ENCODE data around the gene NAA20.

Gene NAA20

DNA sequence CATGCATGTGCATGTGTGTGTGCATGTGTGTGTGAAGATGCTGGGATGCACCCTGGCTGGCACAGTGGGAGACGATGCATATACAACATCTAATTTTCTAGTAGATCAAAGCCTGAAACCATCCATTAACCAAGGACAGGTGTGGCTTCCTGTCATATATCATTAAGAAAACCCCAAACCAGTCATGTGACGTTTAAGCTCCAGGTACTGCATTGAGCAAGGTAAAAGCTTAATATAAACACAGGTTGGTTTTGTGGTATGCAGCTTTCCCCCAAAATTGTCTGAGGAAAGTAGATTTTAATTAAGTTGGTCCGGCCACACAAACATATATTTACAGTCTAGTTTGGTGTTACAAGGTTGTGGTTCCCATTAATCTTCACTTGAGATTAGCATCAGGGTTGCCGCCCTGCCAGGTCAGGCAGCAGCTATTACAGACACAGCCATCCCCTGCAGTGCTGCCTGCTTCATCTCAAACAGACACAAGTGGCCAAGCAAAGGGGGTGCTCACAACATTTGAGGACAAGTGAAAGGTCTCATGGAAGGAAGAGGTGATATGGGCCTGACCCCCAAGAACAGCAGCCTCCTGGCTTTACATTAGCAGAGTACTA is 48.6 kb upstream of the NAA20 start:
- no peaks in the 10 kb centered on the region for H3K36me3 ChIP-seq (ENCODE audit: low read length)
- no peaks in the 10 kb centered on the region for H4K20me1 ChIP-seq (ENCODE audit: low read depth, low read length)
- no peaks in the 10 kb centered on the region for H3K9me2 ChIP-seq (replicated peaks; ENCODE audit: insufficient read depth, low read length)
- TF ChIP-seq EZH2phosphoT487 (conservative IDR thresholded peaks at IDR 0.05; ENCODE audit: low read length) = no peak
- TF ChIP-seq, protein P1, sequence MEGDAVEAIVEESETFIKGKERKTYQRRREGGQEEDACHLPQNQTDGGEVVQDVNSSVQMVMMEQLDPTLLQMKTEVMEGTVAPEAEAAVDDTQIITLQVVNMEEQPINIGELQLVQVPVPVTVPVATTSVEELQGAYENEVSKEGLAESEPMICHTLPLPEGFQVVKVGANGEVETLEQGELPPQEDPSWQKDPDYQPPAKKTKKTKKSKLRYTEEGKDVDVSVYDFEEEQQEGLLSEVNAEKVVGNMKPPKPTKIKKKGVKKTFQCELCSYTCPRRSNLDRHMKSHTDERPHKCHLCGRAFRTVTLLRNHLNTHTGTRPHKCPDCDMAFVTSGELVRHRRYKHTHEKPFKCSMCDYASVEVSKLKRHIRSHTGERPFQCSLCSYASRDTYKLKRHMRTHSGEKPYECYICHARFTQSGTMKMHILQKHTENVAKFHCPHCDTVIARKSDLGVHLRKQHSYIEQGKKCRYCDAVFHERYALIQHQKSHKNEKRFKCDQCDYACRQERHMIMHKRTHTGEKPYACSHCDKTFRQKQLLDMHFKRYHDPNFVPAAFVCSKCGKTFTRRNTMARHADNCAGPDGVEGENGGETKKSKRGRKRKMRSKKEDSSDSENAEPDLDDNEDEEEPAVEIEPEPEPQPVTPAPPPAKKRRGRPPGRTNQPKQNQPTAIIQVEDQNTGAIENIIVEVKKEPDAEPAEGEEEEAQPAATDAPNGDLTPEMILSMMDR (IDR thresholded peaks at IDR 0.05; ENCODE audit: insufficient read depth, low read length, poor library complexity, severe bottlenecking) = no peak
- no peaks in the 10 kb centered on the region for H3F3A ChIP-seq (ENCODE audit: insufficient read depth)
- H2AFZ ChIP-seq (ENCODE audit: low read depth, low read length, severe bottlenecking) = no peak overlapping the region
- no peaks in the 10 kb centered on the region for H3K9me3 ChIP-seq (ENCODE audit: insufficient read depth, low read length)
- no peak overlapping the region for H3K9ac ChIP-seq (ENCODE audit: low read length)
- no peak overlapping the region for H3K27ac ChIP-seq (ENCODE audit: low read depth, low read length)
- no peak overlapping the region for H3K4me2 ChIP-seq (ENCODE audit: low read depth, low read length, poor library complexity, severe bottlenecking)
- no peaks in the 10 kb centered on the region for H3K79me2 ChIP-seq (ENCODE audit: insufficient read depth, low read length)
- H3K4me3 ChIP-seq (ENCODE audit: insufficient read depth, low read length, poor library complexity, severe bottlenecking) = no peak overlapping the region
- H3K27me3 ChIP-seq (ENCODE audit: low read length) = no peaks in the 10 kb centered on the region

DNA sequence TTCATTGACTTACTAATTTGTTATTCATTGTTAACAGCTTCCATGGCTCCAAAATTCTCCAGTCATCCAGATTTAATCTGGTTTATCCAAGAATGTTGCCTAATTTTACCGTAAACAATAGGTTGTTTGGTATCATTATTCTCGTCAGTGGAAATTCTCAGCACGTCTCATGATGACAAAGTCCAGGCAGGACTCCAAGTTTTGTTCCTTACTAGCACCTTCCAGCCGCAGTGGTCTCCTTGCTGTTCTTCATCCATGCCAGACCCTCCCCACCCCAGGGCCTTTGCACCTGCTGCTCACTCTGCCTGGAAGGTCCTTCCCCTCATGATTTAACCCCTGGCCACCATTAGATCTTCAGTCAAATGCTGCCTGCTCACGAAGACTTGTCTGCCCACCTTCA is 48.1 kb upstream of the NAA20 start:
- no peaks in the 10 kb centered on the region for H3K36me3 ChIP-seq (ENCODE audit: low read length)
- no peak overlapping the region for H3K4me3 ChIP-seq (ENCODE audit: insufficient read depth, low read length, poor library complexity, severe bottlenecking)
- no peaks in the 10 kb centered on the region for H3K9me3 ChIP-seq (ENCODE audit: insufficient read depth, low read length)
- H3K27me3 ChIP-seq (ENCODE audit: low read length) = no peaks in the 10 kb centered on the region
- H3K4me2 ChIP-seq (ENCODE audit: low read depth, low read length, poor library complexity, severe bottlenecking) = no peak overlapping the region
- H2AFZ ChIP-seq (ENCODE audit: low read depth, low read length, severe bottlenecking) = no peak overlapping the region
- no peaks in the 10 kb centered on the region for H4K20me1 ChIP-seq (ENCODE audit: low read depth, low read length)
- TF ChIP-seq, protein P1 (IDR thresholded peaks at IDR 0.05; ENCODE audit: insufficient read depth, low read length, poor library complexity, severe bottlenecking) = no peak
- TF ChIP-seq EZH2phosphoT487 (conservative IDR thresholded peaks at IDR 0.05; ENCODE audit: low read length) = no peak
- no peak overlapping the region for H3K27ac ChIP-seq (ENCODE audit: low read depth, low read length)
- no peaks in the 10 kb centered on the region for H3K79me2 ChIP-seq (ENCODE audit: insufficient read depth, low read length)
- no peaks in the 10 kb centered on the region for H3F3A ChIP-seq (ENCODE audit: insufficient read depth)
- H3K9ac ChIP-seq (ENCODE audit: low read length) = no peak overlapping the region
- H3K9me2 ChIP-seq (replicated peaks; ENCODE audit: insufficient read depth, low read length) = no peaks in the 10 kb centered on the region

DNA sequence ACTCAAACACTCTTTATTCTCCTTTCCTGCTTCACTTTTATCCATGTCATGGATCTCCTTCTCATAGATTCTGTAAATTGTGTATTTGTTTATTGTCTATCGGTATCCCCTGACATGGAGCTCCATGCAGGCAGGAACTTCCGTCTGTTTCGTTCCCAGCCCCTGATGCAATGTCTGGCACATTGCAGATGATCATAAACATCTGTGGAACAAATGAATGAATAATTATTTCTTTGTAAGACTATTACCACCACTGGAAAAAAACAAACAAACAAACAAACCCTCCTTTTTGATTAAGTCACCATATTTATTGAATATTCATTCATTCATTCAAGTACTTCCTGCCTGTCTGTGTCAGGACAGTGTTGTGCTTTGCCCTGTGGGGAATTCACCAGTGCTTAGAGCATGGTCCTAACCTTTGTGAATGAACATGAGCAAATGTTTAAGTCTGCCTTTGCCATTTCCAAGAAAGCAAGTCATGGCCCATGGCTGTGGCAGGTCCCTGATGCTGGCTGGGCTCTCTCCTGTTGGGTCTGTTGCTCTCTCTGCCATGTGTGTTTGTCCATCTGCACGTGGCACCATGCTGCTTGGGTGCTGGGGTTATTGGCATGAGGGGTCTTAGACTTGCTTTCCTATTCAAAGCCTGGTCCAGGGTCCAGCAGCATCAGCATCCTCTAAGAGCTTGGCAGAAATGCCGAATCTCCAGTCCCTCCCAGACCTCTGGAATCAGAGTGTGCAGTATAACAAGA is 47.5 kb upstream of the NAA20 start:
- Histone ChIP-seq H3K9me2 (replicated peaks; ENCODE audit: insufficient read depth, low read length) (no peaks in the 10 kb centered on the region), H3K27ac (ENCODE audit: low read depth, low read length) (no peak overlapping the region), H3K4me3 (ENCODE audit: insufficient read depth, low read length, poor library complexity, severe bottlenecking) (no peak overlapping the region), H2AFZ (ENCODE audit: low read depth, low read length, severe bottlenecking) (no peak overlapping the region), H3F3A (ENCODE audit: insufficient read depth) (no peaks in the 10 kb centered on the region), H3K4me2 (ENCODE audit: low read depth, low read length, poor library complexity, severe bottlenecking) (no peak overlapping the region), H4K20me1 (ENCODE audit: low read depth, low read length) (no peaks in the 10 kb centered on the region), H3K79me2 (ENCODE audit: insufficient read depth, low read length) (no peaks in the 10 kb centered on the region), H3K36me3 (ENCODE audit: low read length) (no peaks in the 10 kb centered on the region), H3K27me3 (ENCODE audit: low read length) (no peaks in the 10 kb centered on the region), H3K9me3 (ENCODE audit: insufficient read depth, low read length) (no peaks in the 10 kb centered on the region), H3K9ac (ENCODE audit: low read length) (no peak overlapping the region)
- no peak for TF ChIP-seq EZH2phosphoT487 (conservative IDR thresholded peaks at IDR 0.05; ENCODE audit: low read length)
- TF ChIP-seq, protein P1 (IDR thresholded peaks at IDR 0.05; ENCODE audit: insufficient read depth, low read length, poor library complexity, severe bottlenecking) = no peak

Measured in SU-DHL-6 (cell line).